ENCODE data around the gene DNAH11. TPM values are rescaled to one million over a fixed set of nuclear protein-coding genes. Genes with fewer than 3 reads are reported as not detected.

DNAH11 gene
- total RNA-seq, 3 donors from 2014 or later = 0.32 to 2.2 (median 0.33) TPM

- TF ChIP-seq POLR2AphosphoS5 (IDR thresholded peaks at IDR 0.05) (no peak), CTCF (IDR thresholded peaks at IDR 0.05) (no peak), POLR2A (IDR thresholded peaks at IDR 0.05) (no peak)
- Histone ChIP-seq H3K4me3 (no peak overlapping the region), H3K4me1 (no peaks in the 10 kb centered on the region), H3K27ac (no peak overlapping the region), H3K9me3 (no peaks in the 10 kb centered on the region), H3K36me3 (no peaks in the 10 kb centered on the region), H3K27me3 (no peaks in the 10 kb centered on the region)
- DNase-seq (ENCODE audit: low spot score in 2 of 2) = no peak
- intact Hi-C loops (cut with DNase I; ENCODE audit: low total_unique reads) = no loop called here
Observed at GRCh38 chr7:21605008-21605585, 62.3 kb downstream of the DNAH11 start.

GRCh38 chr7:21608465-21608864, 65.6 kb downstream of the DNAH11 start:
- no peak for TF ChIP-seq POLR2A (IDR thresholded peaks at IDR 0.05)
- TF ChIP-seq POLR2AphosphoS5 (IDR thresholded peaks at IDR 0.05) = no peak
- no peak for TF ChIP-seq CTCF (IDR thresholded peaks at IDR 0.05)
- DNase-seq (ENCODE audit: low spot score in 2 of 2) = no peak
- Histone ChIP-seq H3K27me3 (no peaks in the 10 kb centered on the region), H3K9me3 (no peaks in the 10 kb centered on the region), H3K27ac (no peak overlapping the region), H3K4me1 (no peaks in the 10 kb centered on the region), H3K4me3 (no peak overlapping the region), H3K36me3 (no peaks in the 10 kb centered on the region)
- intact Hi-C loops (cut with DNase I; ENCODE audit: low total_unique reads) = no loop called here

- intact Hi-C loops (cut with DNase I; ENCODE audit: low total_unique reads) = no loop called here
Observed at GRCh38 chr7:21611129-21611528, 68.3 kb downstream of the DNAH11 start.

GRCh38 chr7:21616091-21616490, 73.3 kb downstream of the DNAH11 start:
- no peaks in the 10 kb centered on the region for H3K27me3 ChIP-seq
- H3K36me3 ChIP-seq = no peaks in the 10 kb centered on the region
- DNase-seq (ENCODE audit: low spot score in 2 of 2) = no peak
- TF ChIP-seq POLR2A (IDR thresholded peaks at IDR 0.05) = no peak
- no peak for TF ChIP-seq CTCF (IDR thresholded peaks at IDR 0.05)
- no peak for TF ChIP-seq POLR2AphosphoS5 (IDR thresholded peaks at IDR 0.05)
- no peaks in the 10 kb centered on the region for H3K9me3 ChIP-seq
- no peaks in the 10 kb centered on the region for H3K4me1 ChIP-seq
- H3K27ac ChIP-seq = no peak overlapping the region
- intact Hi-C loops (cut with DNase I; ENCODE audit: low total_unique reads) = no loop called here
- H3K4me3 ChIP-seq = no peak overlapping the region

More at GRCh38 chr7:21611129-21611528, 68.3 kb downstream of the DNAH11 start:
- no peaks in the 10 kb centered on the region for H3K36me3 ChIP-seq
- no peaks in the 10 kb centered on the region for H3K27me3 ChIP-seq
- no peak overlapping the region for H3K4me3 ChIP-seq
- H3K4me1 ChIP-seq = no peaks in the 10 kb centered on the region
- TF ChIP-seq CTCF (IDR thresholded peaks at IDR 0.05) = no peak
- TF ChIP-seq POLR2AphosphoS5 (IDR thresholded peaks at IDR 0.05) = no peak
- no peak for TF ChIP-seq POLR2A (IDR thresholded peaks at IDR 0.05)
- no peak overlapping the region for H3K27ac ChIP-seq
- no peak for DNase-seq (ENCODE audit: low spot score in 2 of 2)
- no peaks in the 10 kb centered on the region for H3K9me3 ChIP-seq

GRCh38 chr7:21616796-21617436, 74.1 kb downstream of the DNAH11 start:
- intact Hi-C loops (cut with DNase I; ENCODE audit: low total_unique reads) = no loop called here
- Histone ChIP-seq H3K4me1 (no peaks in the 10 kb centered on the region), H3K27me3 (no peaks in the 10 kb centered on the region), H3K9me3 (no peaks in the 10 kb centered on the region), H3K36me3 (no peaks in the 10 kb centered on the region), H3K4me3 (no peak overlapping the region), H3K27ac (no peak overlapping the region)
- DNase-seq (ENCODE audit: low spot score in 2 of 2) = no peak
- TF ChIP-seq POLR2AphosphoS5 (IDR thresholded peaks at IDR 0.05) (no peak), POLR2A (IDR thresholded peaks at IDR 0.05) (no peak), CTCF (IDR thresholded peaks at IDR 0.05) (no peak)
